ENCODE results near the gene MYO1H. TPM values are rescaled to one million over a fixed set of nuclear protein-coding genes. Genes with fewer than 3 reads are reported as not detected.

Gene MYO1H
- total and polyA plus RNA-seq, 2 of the 13 experiments (the other 11 are each of a cell fraction or from before 2014, with no cell fraction given) = not detected

- TF ChIP-seq BATF2 (CRISPR knock-in tag; IDR thresholded peaks at IDR 0.05) = no peak
- peak; percentile 65; the same call in 1 of the 2 replicates for TF ChIP-seq ZMYM4 (CRISPR knock-in tag; IDR thresholded peaks at IDR 0.05)
- TF ChIP-seq ATF2 (CRISPR knock-in tag; IDR thresholded peaks at IDR 0.05) = no peak
- no peak for TF ChIP-seq ATF3 (CRISPR knock-in tag; IDR thresholded peaks at IDR 0.05)
- no peak for TF ChIP-seq ZBTB49 (CRISPR knock-in tag; IDR thresholded peaks at IDR 0.05; ENCODE audit: borderline replicate concordance)
- TF ChIP-seq ZKSCAN5 (CRISPR knock-in tag; IDR thresholded peaks at IDR 0.05) = peak; percentile 91; the same call in 1 of the 2 replicates
- no peak for TF ChIP-seq ZNF121 (CRISPR knock-in tag; IDR thresholded peaks at IDR 0.05)
- TF ChIP-seq, protein P1, sequence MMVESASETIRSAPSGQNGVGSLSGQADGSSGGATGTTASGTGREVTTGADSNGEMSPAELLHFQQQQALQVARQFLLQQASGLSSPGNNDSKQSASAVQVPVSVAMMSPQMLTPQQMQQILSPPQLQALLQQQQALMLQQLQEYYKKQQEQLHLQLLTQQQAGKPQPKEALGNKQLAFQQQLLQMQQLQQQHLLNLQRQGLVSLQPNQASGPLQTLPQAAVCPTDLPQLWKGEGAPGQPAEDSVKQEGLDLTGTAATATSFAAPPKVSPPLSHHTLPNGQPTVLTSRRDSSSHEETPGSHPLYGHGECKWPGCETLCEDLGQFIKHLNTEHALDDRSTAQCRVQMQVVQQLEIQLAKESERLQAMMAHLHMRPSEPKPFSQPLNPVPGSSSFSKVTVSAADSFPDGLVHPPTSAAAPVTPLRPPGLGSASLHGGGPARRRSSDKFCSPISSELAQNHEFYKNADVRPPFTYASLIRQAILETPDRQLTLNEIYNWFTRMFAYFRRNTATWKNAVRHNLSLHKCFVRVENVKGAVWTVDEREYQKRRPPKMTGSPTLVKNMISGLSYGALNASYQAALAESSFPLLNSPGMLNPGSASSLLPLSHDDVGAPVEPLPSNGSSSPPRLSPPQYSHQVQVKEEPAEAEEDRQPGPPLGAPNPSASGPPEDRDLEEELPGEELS (CRISPR knock-in tag; IDR thresholded peaks at IDR 0.05) = peak; percentile 59; the same call in 1 of the 2 replicates
- no peak for TF ChIP-seq GLMP (CRISPR knock-in tag; IDR thresholded peaks at IDR 0.05; ENCODE audit: borderline replicate concordance)
- TF ChIP-seq POLR2AphosphoS2 (IDR thresholded peaks at IDR 0.05; ENCODE audit: low read depth, low read length) = no peak
- TF ChIP-seq EEA1 (CRISPR knock-in tag; IDR thresholded peaks at IDR 0.05; ENCODE audit: borderline replicate concordance) = no peak
- TF ChIP-seq, protein P2, sequence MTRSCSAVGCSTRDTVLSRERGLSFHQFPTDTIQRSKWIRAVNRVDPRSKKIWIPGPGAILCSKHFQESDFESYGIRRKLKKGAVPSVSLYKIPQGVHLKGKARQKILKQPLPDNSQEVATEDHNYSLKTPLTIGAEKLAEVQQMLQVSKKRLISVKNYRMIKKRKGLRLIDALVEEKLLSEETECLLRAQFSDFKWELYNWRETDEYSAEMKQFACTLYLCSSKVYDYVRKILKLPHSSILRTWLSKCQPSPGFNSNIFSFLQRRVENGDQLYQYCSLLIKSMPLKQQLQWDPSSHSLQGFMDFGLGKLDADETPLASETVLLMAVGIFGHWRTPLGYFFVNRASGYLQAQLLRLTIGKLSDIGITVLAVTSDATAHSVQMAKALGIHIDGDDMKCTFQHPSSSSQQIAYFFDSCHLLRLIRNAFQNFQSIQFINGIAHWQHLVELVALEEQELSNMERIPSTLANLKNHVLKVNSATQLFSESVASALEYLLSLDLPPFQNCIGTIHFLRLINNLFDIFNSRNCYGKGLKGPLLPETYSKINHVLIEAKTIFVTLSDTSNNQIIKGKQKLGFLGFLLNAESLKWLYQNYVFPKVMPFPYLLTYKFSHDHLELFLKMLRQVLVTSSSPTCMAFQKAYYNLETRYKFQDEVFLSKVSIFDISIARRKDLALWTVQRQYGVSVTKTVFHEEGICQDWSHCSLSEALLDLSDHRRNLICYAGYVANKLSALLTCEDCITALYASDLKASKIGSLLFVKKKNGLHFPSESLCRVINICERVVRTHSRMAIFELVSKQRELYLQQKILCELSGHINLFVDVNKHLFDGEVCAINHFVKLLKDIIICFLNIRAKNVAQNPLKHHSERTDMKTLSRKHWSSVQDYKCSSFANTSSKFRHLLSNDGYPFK (CRISPR knock-in tag; IDR thresholded peaks at IDR 0.05; ENCODE audit: borderline replicate concordance) = peak; percentile 37; the same call in 1 of the 2 replicates
- TF ChIP-seq SP2 (CRISPR knock-in tag; IDR thresholded peaks at IDR 0.05) = no peak
- no peak for TF ChIP-seq NFE2L2 (IDR thresholded peaks at IDR 0.05; ENCODE audit: low read length)
- TF ChIP-seq ZNF567 (CRISPR knock-in tag; IDR thresholded peaks at IDR 0.05; ENCODE audit: borderline replicate concordance) = no peak
- no peak for TF ChIP-seq STAT5B (CRISPR knock-in tag; IDR thresholded peaks at IDR 0.05)
- TF ChIP-seq SUZ12 (IDR thresholded peaks at IDR 0.05; ENCODE audit: low read depth, low read length) = no peak
Measured at GRCh38 chr12:109307051-109307450, 40.6 kb upstream of the MYO1H start (continued).

Measured in HepG2 (cell line).